ENCODE data around the gene DSG1. TPM values are rescaled to one million over a fixed set of nuclear protein-coding genes. Genes with fewer than 3 reads are reported as not detected.

The DSG1 gene
- total and polyA plus RNA-seq, 7 experiments from 2014 or later: not detected

- CTCF ChIA-PET: no interaction called here
- POLR2A ChIA-PET: no interaction called here
Observed at GRCh38 chr18:31393286-31393685, 75.3 kb downstream of the DSG1 start.

DNA sequence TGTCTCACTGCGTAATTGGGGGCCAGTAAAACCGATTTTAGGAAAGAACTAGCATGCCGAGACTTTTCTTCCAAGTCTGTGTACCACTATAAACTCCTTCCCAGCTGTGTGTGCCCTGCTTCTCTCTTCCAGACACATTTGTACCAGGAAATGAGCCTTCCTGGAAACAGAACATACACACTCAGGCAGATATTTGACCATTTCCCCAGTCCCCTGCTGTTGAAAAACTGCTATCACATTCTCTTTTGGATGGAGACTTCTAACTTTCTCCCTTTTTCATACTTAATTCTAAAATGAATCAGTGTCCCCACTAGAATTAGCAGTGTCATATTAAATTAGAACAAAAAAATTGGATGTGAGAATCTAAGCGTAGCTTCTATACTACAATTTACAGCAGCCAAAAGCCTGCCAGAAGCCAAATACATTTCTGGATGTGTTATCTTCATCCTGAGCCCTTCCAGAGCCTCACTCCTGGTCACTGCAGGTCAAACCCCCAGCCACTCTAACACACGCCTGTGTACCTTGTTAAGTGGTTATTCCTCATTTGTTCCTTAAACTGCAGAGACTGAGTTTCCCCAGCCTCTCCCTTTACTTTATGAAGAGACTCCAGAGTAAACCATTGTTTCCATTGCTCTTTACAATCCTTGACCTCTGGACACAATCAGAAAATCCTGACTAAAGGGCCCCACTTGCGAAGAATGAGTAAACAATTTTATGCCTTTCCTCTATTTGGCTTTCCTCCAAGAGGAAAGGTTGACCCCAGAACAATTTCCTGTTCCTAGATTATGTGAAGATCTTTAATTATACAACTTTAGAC lies 79.0 kb downstream of the DSG1 start:
- no peaks in the 10 kb centered on the region for H3K9me3 ChIP-seq (ENCODE audit: control insufficient read depth in 2 of 3, low read length in 3 of 3)
- no peaks in the 10 kb centered on the region for H3K36me3 Mint-ChIP-seq
- ChIA-PET CTCF (no interaction called here), POLR2A (no interaction called here)
- no peaks in the 10 kb centered on the region for H3K4me1 ChIP-seq (ENCODE audit: control insufficient read depth in 2 of 2, insufficient read depth in 2 of 2, low read length in 2 of 2)
- H3K27ac ChIP-seq (ENCODE audit: low read depth, low read length): no peak overlapping the region
- ATAC-seq (no peak), DNase-seq (no peak)
- no peak overlapping the region for H3K27ac Mint-ChIP-seq
- H3K4me3 Mint-ChIP-seq: no peak overlapping the region
- H3K27me3 Mint-ChIP-seq: no peaks in the 10 kb centered on the region
- no peaks in the 10 kb centered on the region for H3K4me1 Mint-ChIP-seq
- H3K36me3 ChIP-seq (ENCODE audit: control insufficient read depth in 2 of 3, insufficient read depth in 3 of 3, low read length in 3 of 3): no peaks in the 10 kb centered on the region
- intact Hi-C loops (cut with micrococcal nuclease): no loop called here
- no peaks in the 10 kb centered on the region for H3K27me3 ChIP-seq (ENCODE audit: control insufficient read depth in 2 of 2, insufficient read depth in 2 of 2, low read length in 2 of 2)
- peaks cover 0 to 3% (median 0%) of the 10 kb centered on the region in 11 donors for H3K9me3 Mint-ChIP-seq
- H3K4me3 ChIP-seq (ENCODE audit: low read length): no peak overlapping the region

More at GRCh38 chr18:31393286-31393685, 75.3 kb downstream of the DSG1 start:
- DNase-seq (no peak), ATAC-seq (no peak)
- Histone ChIP-seq H3K27ac (ENCODE audit: low read depth, low read length) (no peak overlapping the region), H3K27me3 (ENCODE audit: control insufficient read depth in 2 of 2, insufficient read depth in 2 of 2, low read length in 2 of 2) (no peaks in the 10 kb centered on the region), H3K4me1 (ENCODE audit: control insufficient read depth in 2 of 2, insufficient read depth in 2 of 2, low read length in 2 of 2) (no peaks in the 10 kb centered on the region), H3K36me3 (ENCODE audit: control insufficient read depth in 2 of 3, insufficient read depth in 3 of 3, low read length in 3 of 3) (no peaks in the 10 kb centered on the region), H3K4me3 (ENCODE audit: low read length) (no peak overlapping the region), H3K9me3 (ENCODE audit: control insufficient read depth in 2 of 3, low read length in 3 of 3) (no peaks in the 10 kb centered on the region)
- H3K27me3 Mint-ChIP-seq: peaks cover 0 to 4% (median 0%) of the 10 kb centered on the region in 5 donors
- H3K4me1 Mint-ChIP-seq: no peaks in the 10 kb centered on the region
- H3K9me3 Mint-ChIP-seq: peaks cover 0 to 5% (median 0%) of the 10 kb centered on the region in 11 donors
- no peak overlapping the region for H3K27ac Mint-ChIP-seq
- intact Hi-C loops (cut with micrococcal nuclease): no loop called here
- H3K36me3 Mint-ChIP-seq: peaks cover 0 to 4% (median 0%) of the 10 kb centered on the region in 5 donors
- no peak overlapping the region for H3K4me3 Mint-ChIP-seq

GRCh38 chr18:31398191-31398590 lies 80.2 kb downstream of the DSG1 start:
- intact Hi-C loops (cut with micrococcal nuclease): no loop called here
- Mint-ChIP-seq H3K4me3 (no peak overlapping the region), H3K4me1 (no peaks in the 10 kb centered on the region), H3K27me3 (no peaks in the 10 kb centered on the region), H3K27ac (no peak overlapping the region), H3K9me3 (peaks cover 0 to 3% (median 0%) of the 10 kb centered on the region in 11 donors), H3K36me3 (no peaks in the 10 kb centered on the region)
- ChIA-PET POLR2A (no interaction called here), CTCF (no interaction called here)
- Histone ChIP-seq H3K4me3 (ENCODE audit: low read length) (no peak overlapping the region), H3K36me3 (ENCODE audit: control insufficient read depth in 2 of 3, insufficient read depth in 3 of 3, low read length in 3 of 3) (no peaks in the 10 kb centered on the region), H3K27me3 (ENCODE audit: control insufficient read depth in 2 of 2, insufficient read depth in 2 of 2, low read length in 2 of 2) (no peaks in the 10 kb centered on the region), H3K9me3 (ENCODE audit: control insufficient read depth in 2 of 3, low read length in 3 of 3) (no peaks in the 10 kb centered on the region), H3K27ac (ENCODE audit: low read depth, low read length) (no peak overlapping the region), H3K4me1 (ENCODE audit: control insufficient read depth in 2 of 2, insufficient read depth in 2 of 2, low read length in 2 of 2) (no peaks in the 10 kb centered on the region)
- ATAC-seq: no peak
- DNase-seq: no peak

GRCh38 chr18:31399306-31400032 lies 81.5 kb downstream of the DSG1 start:
- Histone ChIP-seq H3K36me3 (ENCODE audit: control insufficient read depth in 2 of 3, insufficient read depth in 3 of 3, low read length in 3 of 3) (no peaks in the 10 kb centered on the region), H3K4me3 (ENCODE audit: low read length) (no peak overlapping the region), H3K27ac (ENCODE audit: low read depth, low read length) (no peak overlapping the region), H3K4me1 (ENCODE audit: control insufficient read depth in 2 of 2, insufficient read depth in 2 of 2, low read length in 2 of 2) (no peaks in the 10 kb centered on the region), H3K27me3 (ENCODE audit: control insufficient read depth in 2 of 2, insufficient read depth in 2 of 2, low read length in 2 of 2) (no peaks in the 10 kb centered on the region), H3K9me3 (ENCODE audit: control insufficient read depth in 2 of 3, low read length in 3 of 3) (no peaks in the 10 kb centered on the region)
- no peaks in the 10 kb centered on the region for H3K27me3 Mint-ChIP-seq
- peaks cover 0 to 3% (median 0%) of the 10 kb centered on the region in 11 donors for H3K9me3 Mint-ChIP-seq
- ChIA-PET CTCF (no interaction called here), POLR2A (no interaction called here)
- no peak overlapping the region for H3K4me3 Mint-ChIP-seq
- H3K27ac Mint-ChIP-seq: no peak overlapping the region
- no peaks in the 10 kb centered on the region for H3K4me1 Mint-ChIP-seq
- intact Hi-C loops (cut with micrococcal nuclease): no loop called here
- no peak for ATAC-seq
- no peak for DNase-seq
- no peaks in the 10 kb centered on the region for H3K36me3 Mint-ChIP-seq

GRCh38 chr18:31401156-31402025 lies 83.4 kb downstream of the DSG1 start:
- ChIA-PET POLR2A (no interaction called here), CTCF (interaction anchor here (0.9 kb wide), 1 partner anchor 34 kb away, joined by 3 read pairs; no protein-coding TSS in a partner anchor)
- H3K4me1 ChIP-seq (ENCODE audit: control insufficient read depth in 2 of 2, insufficient read depth in 2 of 2, low read length in 2 of 2): no peaks in the 10 kb centered on the region
- Mint-ChIP-seq H3K4me3 (no peak overlapping the region), H3K36me3 (no peaks in the 10 kb centered on the region), H3K4me1 (no peaks in the 10 kb centered on the region), H3K27me3 (no peaks in the 10 kb centered on the region), H3K27ac (no peak overlapping the region), H3K9me3 (no peaks in the 10 kb centered on the region)
- no peak overlapping the region for H3K27ac ChIP-seq (ENCODE audit: low read depth, low read length)
- no peak overlapping the region for H3K4me3 ChIP-seq (ENCODE audit: low read length)
- no peaks in the 10 kb centered on the region for H3K36me3 ChIP-seq (ENCODE audit: control insufficient read depth in 2 of 3, insufficient read depth in 3 of 3, low read length in 3 of 3)
- H3K27me3 ChIP-seq (ENCODE audit: control insufficient read depth in 2 of 2, insufficient read depth in 2 of 2, low read length in 2 of 2): no peaks in the 10 kb centered on the region
- no peak for ATAC-seq
- intact Hi-C loops (cut with micrococcal nuclease): no loop called here
- H3K9me3 ChIP-seq (ENCODE audit: control insufficient read depth in 2 of 3, low read length in 3 of 3): no peaks in the 10 kb centered on the region
- no peak for DNase-seq

DNA sequence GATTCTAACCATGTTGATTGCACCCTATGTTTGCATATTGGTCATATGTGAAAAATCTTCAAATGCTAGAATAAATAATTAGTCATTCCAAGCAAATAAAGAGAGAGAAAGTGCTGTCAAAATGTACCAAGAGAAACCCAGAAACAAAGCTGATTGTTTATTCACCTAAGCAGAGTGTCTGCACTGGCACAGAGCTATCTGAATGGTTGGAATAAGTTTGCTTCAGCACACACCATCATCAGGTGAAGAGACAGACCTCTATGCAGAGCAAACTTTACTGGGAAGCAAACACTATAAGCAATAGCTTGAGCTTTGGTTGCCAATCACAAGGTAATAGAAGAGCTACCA lies 84.0 kb downstream of the DSG1 start:
- no peak overlapping the region for H3K4me3 ChIP-seq (ENCODE audit: low read length)
- Mint-ChIP-seq H3K27ac (no peak overlapping the region), H3K36me3 (no peaks in the 10 kb centered on the region), H3K9me3 (peaks cover 0 to 2% (median 0%) of the 10 kb centered on the region in 11 donors), H3K4me3 (no peak overlapping the region), H3K27me3 (no peaks in the 10 kb centered on the region), H3K4me1 (no peaks in the 10 kb centered on the region)
- H3K27me3 ChIP-seq (ENCODE audit: control insufficient read depth in 2 of 2, insufficient read depth in 2 of 2, low read length in 2 of 2): no peaks in the 10 kb centered on the region
- ChIA-PET POLR2A (no interaction called here), CTCF (interaction anchor here (0.9 kb wide), 1 partner anchor 34 kb away, joined by 3 read pairs; no protein-coding TSS in a partner anchor)
- H3K4me1 ChIP-seq (ENCODE audit: control insufficient read depth in 2 of 2, insufficient read depth in 2 of 2, low read length in 2 of 2): no peaks in the 10 kb centered on the region
- H3K27ac ChIP-seq (ENCODE audit: low read depth, low read length): no peak overlapping the region
- no peaks in the 10 kb centered on the region for H3K36me3 ChIP-seq (ENCODE audit: control insufficient read depth in 2 of 3, insufficient read depth in 3 of 3, low read length in 3 of 3)
- ATAC-seq (no peak), DNase-seq (no peak)
- no peaks in the 10 kb centered on the region for H3K9me3 ChIP-seq (ENCODE audit: control insufficient read depth in 2 of 3, low read length in 3 of 3)
- intact Hi-C loops (cut with micrococcal nuclease): no loop called here
